Ascending aorta (tissue), 2 donors: ENCODE data around the gene ESRP2. TPM values are rescaled to one million over a fixed set of nuclear protein-coding genes. Genes with fewer than 3 reads are reported as not detected.
A peak's percentile ranks its signal among the peaks of the same experiment; 100 is the strongest.

ENCODE experiments used
- DNase-seq, 2 donors: peaks; one replicate each; pipeline ENCODE4 v3.0.0-alpha.2; 2019; ENCODE audit warnings: low spot score in 2 of 2
- H3K27ac ChIP-seq, 2 donors: fragments of 200-600 bp; sonication (generic); one replicate each; pipeline ENCODE4 v1.5.1; 2016 to 2017; ENCODE audit warnings: mild to moderate bottlenecking in 1 of 2
- H3K27me3 ChIP-seq: fragments of 200-600 bp; sonication (generic); one replicate; pipeline ENCODE4 v1.5.1; 2017
- H3K36me3 ChIP-seq, 2 donors: fragments of 200-600 bp; sonication (generic); one replicate each; pipeline ENCODE4 v1.5.1; 2016
- H3K4me1 ChIP-seq, 2 donors: fragments of 200-600 bp; sonication (generic); one replicate each; pipeline ENCODE4 v1.5.1; 2016 to 2017; ENCODE audit warnings: mild to moderate bottlenecking in 1 of 2
- H3K4me3 ChIP-seq, 2 donors: fragments of 200-600 bp; sonication (generic); one replicate each; pipeline ENCODE4 v1.5.1; 2016 to 2017; ENCODE audit warnings: mild to moderate bottlenecking in 1 of 2
- H3K9me3 ChIP-seq, 2 donors: fragments of 200-600 bp; sonication (generic); one replicate each; pipeline ENCODE4 v1.5.1; 2016
- CTCF ChIP-seq, 3 experiments: fragments of 200-600 bp in 2 of 3; fragments of 450-650 bp in 1 of 3; sonication (generic) in 2 of 3; IDR thresholded peaks; one replicate each; pipeline ENCODE4 v1.5.1; 2016 to 2019; ENCODE audit warnings: antibody characterized with exemption in 3 of 3, mild to moderate bottlenecking in 1 of 3, moderate library complexity in 1 of 3
- intact Hi-C: fragments of 100-400 bp; cut with DNase I; formaldehyde crosslinking; loops from one replicate; pipeline ENCODE4 v1.15.1; 2023
- total RNA-seq: library from RNA; depleted of rRNA; stranded (reverse); fragments of >200 nt; gene quantifications from one replicate; pipeline ENCODE4 v1.1.0, GENCODE V29; 2016

ESRP2 gene
- total RNA-seq, 1 donor from 2014 or later, result not detected

GRCh38 chr16:68269793-68270192, 33.9 kb upstream of the ESRP2 start:
- H3K36me3 ChIP-seq, result peaks cover 10 to 13% of the 10 kb centered on the region in 2 donors
- no peak for DNase-seq
- H3K4me1 ChIP-seq, result peaks cover 0 to 16% of the 10 kb centered on the region in 2 donors
- no peaks in the 10 kb centered on the region for H3K9me3 ChIP-seq
- TF ChIP-seq CTCF (IDR thresholded peaks at IDR 0.05), result no peak
- intact Hi-C loops, result no loop called here
- H3K4me3 ChIP-seq, result no peak overlapping the region
- no peaks in the 10 kb centered on the region for H3K27me3 ChIP-seq
- H3K27ac ChIP-seq, result no peak overlapping the region

GRCh38 chr16:68267612-68268405, 31.9 kb upstream of the ESRP2 start:
- no peaks in the 10 kb centered on the region for H3K9me3 ChIP-seq
- H3K4me3 ChIP-seq, result no peak overlapping the region
- H3K27me3 ChIP-seq, result no peaks in the 10 kb centered on the region
- intact Hi-C loops, result no loop called here
- H3K27ac ChIP-seq, result no peak overlapping the region
- no peak for TF ChIP-seq CTCF (IDR thresholded peaks at IDR 0.05)
- no peaks in the 10 kb centered on the region for H3K36me3 ChIP-seq
- peaks cover 0 to 22% of the 10 kb centered on the region in 2 donors for H3K4me1 ChIP-seq
- no peak for DNase-seq

- Histone ChIP-seq H3K27ac (peak overlapping the region; percentile 97 to 99), H3K4me3 (peak overlapping the region; percentile 76 to 90), H3K36me3 (peaks cover 7 to 9% of the 10 kb centered on the region in 2 donors), H3K9me3 (no peaks in the 10 kb centered on the region), H3K27me3 (no peaks in the 10 kb centered on the region), H3K4me1 (peaks cover 0 to 22% of the 10 kb centered on the region in 2 donors)
- intact Hi-C loops, result loop anchor here (1.0 kb wide), 2 partner anchors 23 to 46 kb away; partner anchors contain the start of gene PRMT7
- no peak for TF ChIP-seq CTCF (IDR thresholded peaks at IDR 0.05)
- peak; percentile 52 to 90 for DNase-seq
Measured at GRCh38 chr16:68265078-68265920, 29.4 kb upstream of the ESRP2 start.

- H3K4me3 ChIP-seq, result peak within 1 kb of the TSS; percentile 76 to 90
- peaks cover 0 to 22% of the 10 kb centered on the region in 2 donors for H3K4me1 ChIP-seq
- H3K36me3 ChIP-seq, result peaks cover 16 to 18% of the 10 kb centered on the region in 2 donors
- H3K9me3 ChIP-seq, result no peaks in the 10 kb centered on the region
- H3K27ac ChIP-seq, result peak within 1 kb of the TSS; percentile 97 to 99
- TF ChIP-seq CTCF (IDR thresholded peaks at IDR 0.05), result peak; percentile 62 to 80 (median 76)
- no peaks in the 10 kb centered on the region for H3K27me3 ChIP-seq
- peak; percentile 40 to 87 for DNase-seq
- intact Hi-C loops, result loop anchor here (1.0 kb wide), 3 partner anchors 19 to 47 kb away; partner anchors contain the start of genes PLA2G15 and PRMT7
Measured at GRCh38 chr16:68264128-68265077, 28.5 kb upstream of the ESRP2 start, which contains the start of gene SLC7A6. SLC7A6 (plus strand) TSS chr16:68264526; CDS start chr16:68274727, 10,201 bp downstream.
